SK-N-SH (cell line): ENCODE data around the gene RCOR1.

ENCODE experiments used
- CTCF ChIP-seq: fragments of 200-600 bp; sonication (generic); IDR thresholded peaks from 2 replicates; pipeline ENCODE4 v1.6.1; 2017; ENCODE audit warnings: antibody characterized with exemption, mild to moderate bottlenecking, moderate library complexity
- EP300 ChIP-seq, 2 experiments: IDR thresholded peaks; 2 replicates each; pipeline versions ENCODE4 v1.4.0 to v1.6.1; 2012; ENCODE audit warnings: borderline replicate concordance in 1 of 2, low read depth in 1 of 2, low read length in 1 of 2
- GATA2 ChIP-seq: sonication (generic); formaldehyde crosslinking; IDR thresholded peaks from 2 replicates; pipeline ENCODE4 v1.5.0; 2020; ENCODE audit warnings: mild to moderate bottlenecking, missing genetic modification reagents
- NFIC ChIP-seq: IDR thresholded peaks from 2 replicates; pipeline ENCODE4 v1.4.0; 2012; ENCODE audit warnings: borderline replicate concordance
- POLR2AphosphoS5 ChIP-seq: IDR thresholded peaks from 2 replicates; pipeline ENCODE4 v1.6.1; 2012; ENCODE audit warnings: low read depth, low read length
- SIN3A ChIP-seq: IDR thresholded peaks from 2 replicates; pipeline ENCODE4 v1.6.1; 2012; ENCODE audit warnings: low read depth, mild to moderate bottlenecking, low read length, moderate library complexity, borderline replicate concordance
- SMC3 ChIP-seq: IDR thresholded peaks from 2 replicates; pipeline ENCODE4 v1.6.1; 2012; ENCODE audit warnings: low read depth, low read length, improper control_type of control experiment
- USF2 ChIP-seq: fragments of 150-350 bp; IDR thresholded peaks from 2 replicates; pipeline ENCODE4 v1.6.1; 2017; ENCODE audit warnings: antibody characterized with exemption, low read length, low read depth, borderline replicate concordance

- no peak for TF ChIP-seq EP300 (IDR thresholded peaks at IDR 0.05; ENCODE audit: borderline replicate concordance in 1 of 2, low read depth in 1 of 2, low read length in 1 of 2)
- TF ChIP-seq SMC3: no peak
- no peak for TF ChIP-seq GATA2 (CRISPR knock-in tag)
- no peak for TF ChIP-seq POLR2AphosphoS5
- TF ChIP-seq USF2: no peak
- no peak for TF ChIP-seq CTCF
- no peak for TF ChIP-seq NFIC
- no peak for TF ChIP-seq SIN3A
These were observed 130.2 kb downstream of the RCOR1 start for GRCh38 chr14:102722646-102723045.
